HepG2 (cell line): Measurements from ENCODE around the gene DHFR2. TPM values are rescaled to one million over a fixed set of nuclear protein-coding genes. Genes with fewer than 3 reads are reported as not detected.
A peak's percentile ranks its signal among the peaks of the same experiment; 100 is the strongest.

ENCODE experiments used
- ATAC-seq: fragments of 200-7000 bp; cut with Tn5 transposase; 3 replicates; pipeline ENCODE4 v1.9.1; 2020; ENCODE audit warnings: mild to moderate bottlenecking, moderate library complexity
- BruUV-seq: library from RNA; stranded (reverse); fragments of 400-500 nt; replicated peaks from 2 replicates; lab custom pipeline; 2021; lab: Mats Ljungman, UMichigan
- CTCF ChIA-PET: fragments of 300-600 bp; formaldehyde crosslinking; extraction: SDS; loops from one replicate; lab custom pipeline; 2021; ENCODE audit warnings: low total read pairs, inconsistent platforms, low intra/inter-chr PET ratio; lab: Yijun Ruan, JAX
- POLR2A ChIA-PET: fragments of 350-600 bp; sonication (Branson Sonifier 250); formaldehyde crosslinking; loops from one replicate; lab custom pipeline; 2020; ENCODE audit warnings: antibody characterized with exemption, inconsistent platforms; lab: Yijun Ruan, JAX
- DNase-seq: peaks from one replicate; pipeline ENCODE4 v3.0.0-alpha.2; 2015; ENCODE audit warnings: low spot score
- FAIRE-seq: peaks from 3 replicates; lab custom pipeline; 2011; peaks lifted over from hg19 to GRCh38; lab: Jason Lieb, UNC
- H2AFZ ChIP-seq: one replicate; pipeline ENCODE4 v1.6.1; 2011; ENCODE audit warnings: low read length, inconsistent platforms
- H3K27ac ChIP-seq: fragments of 300-600 bp; 3 replicates; pipeline ENCODE4 v1.8.0; 2011; ENCODE audit warnings: mixed run types, mild to moderate bottlenecking, mixed read lengths, low read length, inconsistent platforms; ENCODE audit not compliant: insufficient read depth; ENCODE audit errors: extremely low read length
- H3K27me3 ChIP-seq, 2 experiments: fragments of 200-600 bp in 1 of 2; 2 replicates in 1 of 2; 3 replicates in 1 of 2; pipeline versions ENCODE4 v1.6.0 to v1.8.0; 2011; ENCODE audit warnings: low read length in 2 of 2, mild to moderate bottlenecking in 2 of 2, moderate library complexity in 2 of 2, inconsistent platforms in 1 of 2; ENCODE audit not compliant: insufficient read depth in 2 of 2, control insufficient read depth in 1 of 2
- H3K36me3 ChIP-seq, 2 experiments: fragments of 200-600 bp in 1 of 2; replicated peaks in 1 of 2; 2 replicates in 1 of 2; 3 replicates in 1 of 2; pipeline versions ENCODE4 v1.5.1 to v1.8.0; 2011; ENCODE audit warnings: low read length in 2 of 2, inconsistent platforms in 1 of 2; ENCODE audit not compliant: insufficient read depth in 2 of 2, control insufficient read depth in 1 of 2
- H3K4me1 ChIP-seq: 2 replicates; pipeline ENCODE4 v1.5.1; 2012; ENCODE audit warnings: low read length, inconsistent platforms; ENCODE audit not compliant: insufficient read depth
- H3K4me2 ChIP-seq: 2 replicates; pipeline ENCODE4 v1.6.0; 2011; ENCODE audit warnings: low read depth, low read length, inconsistent platforms
- H3K4me3 ChIP-seq, 3 experiments: fragments of 200-600 bp in 1 of 3; sonication (generic), shearing (Covaris generic) in 1 of 3; replicated peaks in 1 of 3; 2 replicates each; pipeline ENCODE4 v1.5.1; 2011 to 2016; ENCODE audit warnings: low read length in 3 of 3, inconsistent platforms in 2 of 3, low read depth in 2 of 3, mild to moderate bottlenecking in 2 of 3, control low read depth in 1 of 3, mixed read lengths in 1 of 3; ENCODE audit not compliant: insufficient read depth in 1 of 3
- H3K79me2 ChIP-seq: one replicate; pipeline ENCODE4 v1.6.1; 2011; ENCODE audit warnings: low read length, inconsistent platforms; ENCODE audit not compliant: insufficient read depth
- H3K9ac ChIP-seq: 2 replicates; pipeline ENCODE4 v1.6.0; 2011; ENCODE audit warnings: mild to moderate bottlenecking, low read depth, low read length, inconsistent platforms; ENCODE audit not compliant: insufficient read depth
- H3K9me3 ChIP-seq: 2 replicates; pipeline ENCODE4 v1.5.1; 2012; ENCODE audit warnings: mild to moderate bottlenecking, low read length
- H4K20me1 ChIP-seq: 2 replicates; pipeline ENCODE4 v1.6.0; 2011; ENCODE audit warnings: inconsistent platforms, mild to moderate bottlenecking, low read length, moderate library complexity; ENCODE audit not compliant: insufficient read depth
- BRD4 ChIP-seq: sonication (generic); formaldehyde crosslinking; IDR thresholded peaks from 2 replicates; pipeline ENCODE4 v1.4.0; 2020; ENCODE audit warnings: missing genetic modification reagents
- MAFK ChIP-seq, 2 experiments: IDR thresholded peaks in 1 of 2; conservative IDR thresholded peaks in 1 of 2; 2 replicates each; pipeline ENCODE4 v1.6.1; 2011; ENCODE audit warnings: improper control_type of control experiment in 2 of 2, low read length in 2 of 2
- NFKB2 ChIP-seq: sonication (generic); formaldehyde crosslinking; IDR thresholded peaks from 2 replicates; pipeline ENCODE4 v1.4.0; 2020; ENCODE audit warnings: missing genetic modification reagents, borderline replicate concordance
- SIX1 ChIP-seq: sonication (generic); formaldehyde crosslinking; IDR thresholded peaks from 2 replicates; pipeline ENCODE4 v1.4.0; 2020; ENCODE audit warnings: missing genetic modification reagents, borderline replicate concordance
- WGBS: methylation state at CpG from one replicate; pipeline ENCODE4 v1.1.6; 2017; ENCODE audit warnings: low lambda C conversion rate; 5-methylcytosine and 5-hydroxymethylcytosine counted together
- in situ Hi-C: cut with HindIII; loops from 2 replicates; pipeline ENCODE4 v1.10.0; 2017; ENCODE audit warnings: low pct_unique_long_range_greater_than_20kb; ENCODE audit not compliant: extremely low pct_ligation_motif_present
- intact Hi-C: fragments of 100-400 bp; cut with micrococcal nuclease; formaldehyde crosslinking; loops from one replicate; pipeline ENCODE4 v1.10.0; 2022; ENCODE audit not compliant: unreplicated experiment
- polyA plus RNA-seq, 8 experiments: library from polyadenylated mRNA; depleted of rRNA in 3 of 8; stranded (reverse) in 7 of 8; unstranded in 1 of 8; fragments of >200 nt; fragmentation: Illumina TruSeq in 4 of 8; extraction: Trizol in 4 of 8; gene quantifications; 2 replicates each; pipeline versions ENCODE4 v1.2.1 to v1.2.3, GENCODE V29; 2011 to 2016; ENCODE audit warnings: low read depth in 4 of 8, missing spikeins in 1 of 8, mixed read lengths in 1 of 8; ENCODE audit not compliant: insufficient read depth in 1 of 8
- total RNA-seq, 5 experiments: library from RNA; depleted of rRNA; stranded (reverse); fragments of >200 nt; fragmentation: Illumina TruSeq; extraction: Trizol; gene quantifications; 2 replicates each; pipeline ENCODE4 v1.2.3, GENCODE V29; 2016; ENCODE audit warnings: low read depth in 1 of 5
- TF ChIP-seq, protein P1 (sequence below): sonication (generic); formaldehyde crosslinking; IDR thresholded peaks from 2 replicates; pipeline ENCODE4 v1.9.0; 2021; ENCODE audit warnings: missing genetic modification reagents, borderline replicate concordance

The DHFR2 gene
- total and polyA plus RNA-seq, 2 of the 13 experiments (the other 11 are each of a cell fraction or from before 2014, with no cell fraction given) = 1.4 to 4.6 TPM

DNA sequence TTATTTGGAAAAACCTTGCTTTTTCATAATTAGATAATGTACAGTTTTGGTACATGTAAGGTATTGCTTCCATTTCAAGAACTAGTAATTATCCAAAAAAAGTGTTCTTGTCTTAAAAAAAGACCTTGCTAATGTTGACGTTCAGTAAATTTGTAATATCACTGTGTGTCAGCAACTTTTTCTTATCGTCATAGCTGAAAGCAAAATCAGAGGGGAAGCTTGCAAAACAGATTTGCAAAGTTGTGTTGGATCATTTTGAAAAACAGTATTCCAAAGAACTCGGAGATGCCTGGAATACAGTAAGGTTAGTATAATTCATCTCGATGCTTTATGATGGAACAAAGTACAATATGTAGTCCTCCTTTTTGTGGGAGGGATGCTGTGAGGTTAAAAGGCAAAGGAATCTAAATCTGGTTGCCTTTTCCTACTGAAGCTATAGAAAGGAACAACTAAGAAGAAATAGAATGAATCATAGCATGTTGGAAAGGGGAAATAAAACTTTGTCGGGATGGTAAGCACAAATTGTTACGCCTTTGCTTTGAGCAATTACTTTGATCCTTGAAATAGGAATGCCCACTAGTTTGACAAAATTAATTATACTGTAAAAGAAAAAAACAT is 1.6 kb upstream of the DHFR2 start:
- peak overlapping the region; percentile 98 for H3K27ac ChIP-seq
- peak overlapping the region in 1 of 3 experiments; percentile 88; a peak in 1 of 6 replicates for H3K4me3 ChIP-seq
- no peaks in the 10 kb centered on the region; a peak in 1 of 5 replicates for H3K27me3 ChIP-seq
- ATAC-seq = no peak
- WGBS = 93% methylated on average over 6 of the region's 6 CpGs
- CTCF ChIA-PET = no interaction called here
- FAIRE-seq = no peak
- peak overlapping the region; percentile 78 for H3K4me2 ChIP-seq
- BruUV-seq = no TSS peak
- in situ Hi-C loops (loop anchor here (10.0 kb wide), 1 partner anchor 60 kb away; no protein-coding TSS in a partner anchor), intact Hi-C loops (loop anchor here (10.0 kb wide), 1 partner anchor 160 kb away; no protein-coding TSS in a partner anchor)
- no peak for DNase-seq
- peak overlapping the region; percentile 95; the same call in 1 of the 2 replicates for H3K9ac ChIP-seq
- TF ChIP-seq NFKB2 (CRISPR knock-in tag) (no peak), BRD4 (CRISPR knock-in tag) (no peak), MAFK (conservative IDR thresholded peaks at IDR 0.05 in 1 of 2, IDR thresholded peaks at IDR 0.05 in 1 of 2; ENCODE audit: low read length in 2 of 2) (peak in 1 of 2 experiments; percentile 3; a peak in 1 of 4 replicates), SIX1 (CRISPR knock-in tag) (no peak)
- TF ChIP-seq, protein P1, sequence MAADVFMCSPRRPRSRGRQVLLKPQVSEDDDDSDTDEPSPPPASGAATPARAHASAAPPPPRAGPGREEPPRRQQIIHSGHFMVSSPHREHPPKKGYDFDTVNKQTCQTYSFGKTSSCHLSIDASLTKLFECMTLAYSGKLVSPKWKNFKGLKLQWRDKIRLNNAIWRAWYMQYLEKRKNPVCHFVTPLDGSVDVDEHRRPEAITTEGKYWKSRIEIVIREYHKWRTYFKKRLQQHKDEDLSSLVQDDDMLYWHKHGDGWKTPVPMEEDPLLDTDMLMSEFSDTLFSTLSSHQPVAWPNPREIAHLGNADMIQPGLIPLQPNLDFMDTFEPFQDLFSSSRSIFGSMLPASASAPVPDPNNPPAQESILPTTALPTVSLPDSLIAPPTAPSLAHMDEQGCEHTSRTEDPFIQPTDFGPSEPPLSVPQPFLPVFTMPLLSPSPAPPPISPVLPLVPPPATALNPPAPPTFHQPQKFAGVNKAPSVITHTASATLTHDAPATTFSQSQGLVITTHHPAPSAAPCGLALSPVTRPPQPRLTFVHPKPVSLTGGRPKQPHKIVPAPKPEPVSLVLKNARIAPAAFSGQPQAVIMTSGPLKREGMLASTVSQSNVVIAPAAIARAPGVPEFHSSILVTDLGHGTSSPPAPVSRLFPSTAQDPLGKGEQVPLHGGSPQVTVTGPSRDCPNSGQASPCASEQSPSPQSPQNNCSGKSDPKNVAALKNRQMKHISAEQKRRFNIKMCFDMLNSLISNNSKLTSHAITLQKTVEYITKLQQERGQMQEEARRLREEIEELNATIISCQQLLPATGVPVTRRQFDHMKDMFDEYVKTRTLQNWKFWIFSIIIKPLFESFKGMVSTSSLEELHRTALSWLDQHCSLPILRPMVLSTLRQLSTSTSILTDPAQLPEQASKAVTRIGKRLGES (CRISPR knock-in tag) = no peak
- peaks cover 24% of the 10 kb centered on the region for H3K4me1 ChIP-seq
- no peaks in the 10 kb centered on the region for H4K20me1 ChIP-seq
- POLR2A ChIA-PET = interaction anchor here (1.8 to 2.4 kb wide), 3 partner anchors 15 to 84 kb away, joined by 5 to 24 read pairs (median 6); partner anchors contain the start of gene ARL13B
- H3K79me2 ChIP-seq = peaks cover 15% of the 10 kb centered on the region
- no peak overlapping the region for H2AFZ ChIP-seq
- H3K9me3 ChIP-seq = peaks cover 10% of the 10 kb centered on the region; the same call in 1 of the 2 replicates
- peaks cover 0 to 10% of the 10 kb centered on the region in 2 experiments; a peak in 1 of 5 replicates for H3K36me3 ChIP-seq
